NB4 (cell line): Measurements from ENCODE around the gene TOM1L1.

ENCODE experiments used
- CTCF ChIP-seq: IDR thresholded peaks from one replicate; pipeline ENCODE4 v1.5.1; 2012; ENCODE audit warnings: low read depth, low read length
- POLR2A ChIP-seq: IDR thresholded peaks from 2 replicates; pipeline ENCODE4 v1.6.1; 2011; ENCODE audit warnings: mild to moderate bottlenecking; ENCODE audit not compliant: insufficient read length; ENCODE audit errors: extremely low read depth

DNA sequence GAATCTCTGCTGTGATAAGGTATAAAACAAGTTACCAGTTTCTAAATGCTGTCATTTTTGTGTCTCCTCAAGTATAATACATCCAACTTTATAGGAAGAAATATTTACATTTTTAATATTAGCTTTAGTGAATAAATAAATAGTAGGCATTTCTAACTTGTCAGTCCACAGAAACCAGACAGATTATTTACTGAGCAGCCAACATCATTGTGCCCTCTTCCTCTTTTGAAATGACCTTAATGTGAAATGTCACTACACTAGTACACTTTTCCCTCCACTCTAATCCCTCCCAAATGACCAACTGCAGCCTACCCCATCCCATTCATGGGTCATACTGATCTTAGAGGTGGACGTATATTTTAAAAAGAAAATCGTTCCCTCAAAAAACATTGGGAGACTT is 77.1 kb downstream of the TOM1L1 start:
- no peak for TF ChIP-seq CTCF
- TF ChIP-seq POLR2A, result no peak
